SIG-M5 treated with dmso at 0.1 percent for 504 hours (cell line): ENCODE results near the gene FAM120B.

ENCODE experiments used
- DNase-seq: peaks from one replicate; lab custom pipeline; 2025; ENCODE audit not compliant: unreplicated experiment; lab: John Stamatoyannopoulos, UW

FAM120B gene

DNA sequence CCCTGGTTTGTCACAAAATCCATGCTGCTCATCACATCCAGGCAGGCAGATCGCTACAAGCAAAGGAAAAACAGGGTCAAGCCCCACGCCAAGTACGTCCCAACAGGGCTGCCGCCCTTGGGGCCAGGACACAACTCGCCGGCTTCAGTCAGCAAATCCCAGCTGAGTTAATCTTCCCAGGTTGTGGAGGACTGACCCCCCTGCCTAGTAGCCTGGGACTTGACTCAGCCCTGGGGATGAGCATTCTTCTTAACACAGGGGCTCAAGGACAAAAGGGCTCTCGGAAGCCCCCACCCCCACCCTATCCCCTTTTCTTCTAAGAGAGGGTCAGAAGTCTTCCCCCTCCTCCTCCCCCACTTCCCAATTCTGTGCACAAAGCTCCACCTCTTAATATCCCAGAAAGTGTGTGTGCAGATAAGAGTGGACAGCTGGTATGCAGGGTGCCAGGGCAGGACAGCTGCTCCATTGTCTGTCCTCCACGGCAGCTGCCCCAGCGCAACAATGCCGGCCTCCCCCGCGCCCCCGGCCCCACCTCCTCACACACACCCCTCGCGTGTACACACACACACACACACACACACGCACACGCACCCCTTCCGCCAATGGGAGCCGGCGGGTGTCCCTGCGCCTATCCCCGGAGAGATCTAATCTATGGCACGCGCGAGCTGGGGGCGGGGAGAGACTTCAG lies 20.2 kb upstream of the FAM120B start:
- DNase-seq = no peak

DNA sequence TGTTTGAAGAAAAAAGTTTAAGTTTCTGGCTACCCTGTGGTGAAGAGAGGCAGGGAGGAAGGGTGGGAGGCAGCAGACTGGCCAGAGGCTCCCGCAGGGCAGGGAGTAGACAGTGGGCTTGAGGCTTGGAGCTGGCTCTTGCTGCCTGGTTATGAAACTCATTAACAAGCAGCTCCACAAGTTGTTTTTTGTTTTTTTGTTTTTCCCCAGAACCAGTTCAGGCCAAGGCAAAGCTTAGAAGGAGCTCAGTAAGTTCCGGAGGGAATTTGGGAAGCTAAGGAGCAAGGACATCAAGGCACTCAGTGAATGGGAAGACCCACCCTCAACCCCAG lies 19.7 kb upstream of the FAM120B start:
- DNase-seq = no peak

DNA sequence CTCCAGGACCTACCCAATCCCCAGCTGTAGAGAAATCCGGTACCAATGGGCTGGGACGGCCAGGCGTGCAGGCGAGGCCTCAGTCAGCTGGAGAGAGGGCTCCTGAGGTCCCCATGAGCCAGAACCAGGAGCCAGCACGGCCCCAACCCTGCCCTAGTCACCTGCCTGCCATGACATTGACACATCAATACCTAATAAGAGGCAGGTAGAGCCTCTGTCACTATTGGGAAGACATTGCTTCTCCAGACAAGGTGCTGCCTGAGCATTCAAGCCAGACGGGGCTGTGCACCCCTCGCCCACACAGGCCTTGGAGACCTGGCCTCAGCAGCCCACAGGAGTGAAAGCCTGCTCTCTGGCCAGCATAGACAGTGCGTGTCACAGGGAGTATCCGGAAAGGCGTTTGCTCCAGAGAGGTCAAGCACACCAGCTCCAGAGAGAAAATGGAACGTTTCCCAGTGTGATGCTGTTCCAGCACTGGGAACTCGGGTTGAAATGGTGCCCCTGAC lies 19.1 kb upstream of the FAM120B start:
- no peak for DNase-seq

DNA sequence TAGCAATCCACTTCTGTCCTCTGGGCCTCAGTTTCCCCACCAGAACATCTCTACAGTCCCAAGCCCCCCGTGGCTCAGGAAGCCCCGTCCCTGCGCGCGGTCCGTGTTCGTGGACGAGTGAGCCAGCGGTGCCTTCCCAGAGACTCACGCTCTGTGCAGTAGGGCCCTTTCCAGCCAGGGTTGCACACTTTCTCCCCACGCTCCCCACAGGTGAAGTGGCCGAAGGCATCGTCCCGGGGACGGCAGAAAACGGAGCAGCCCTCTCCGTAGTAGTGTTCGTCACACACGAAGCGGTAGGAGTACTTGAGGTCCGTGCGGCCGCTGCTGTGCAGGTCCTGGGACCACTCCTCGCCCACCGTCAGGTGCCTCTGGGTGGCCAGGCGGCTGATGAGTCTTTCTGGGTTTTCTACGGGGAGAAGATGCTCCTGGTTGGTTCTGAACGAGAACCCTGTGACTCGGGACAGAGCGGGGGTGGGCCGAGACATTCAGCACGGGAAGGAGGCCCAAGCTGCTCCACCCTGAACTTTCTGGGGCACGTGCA lies 18.4 kb upstream of the FAM120B start:
- no peak for DNase-seq

DNA sequence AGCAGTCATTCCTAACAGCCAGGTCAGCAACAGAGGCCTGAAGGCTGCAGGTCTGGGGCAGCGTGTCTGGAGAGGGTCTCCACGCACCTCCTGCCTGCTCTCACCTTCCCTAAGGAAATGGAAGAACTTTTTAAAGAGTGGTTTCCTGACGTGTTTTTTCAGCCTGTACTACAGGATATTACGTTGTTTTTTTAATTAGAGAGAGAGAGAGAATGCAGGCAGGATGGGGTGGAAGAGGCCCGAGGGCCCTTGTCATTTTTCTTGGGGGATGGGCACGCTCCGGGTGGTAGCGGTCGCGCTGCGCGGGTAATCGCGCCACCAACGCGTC lies 17.7 kb upstream of the FAM120B start:
- DNase-seq = no peak

DNA sequence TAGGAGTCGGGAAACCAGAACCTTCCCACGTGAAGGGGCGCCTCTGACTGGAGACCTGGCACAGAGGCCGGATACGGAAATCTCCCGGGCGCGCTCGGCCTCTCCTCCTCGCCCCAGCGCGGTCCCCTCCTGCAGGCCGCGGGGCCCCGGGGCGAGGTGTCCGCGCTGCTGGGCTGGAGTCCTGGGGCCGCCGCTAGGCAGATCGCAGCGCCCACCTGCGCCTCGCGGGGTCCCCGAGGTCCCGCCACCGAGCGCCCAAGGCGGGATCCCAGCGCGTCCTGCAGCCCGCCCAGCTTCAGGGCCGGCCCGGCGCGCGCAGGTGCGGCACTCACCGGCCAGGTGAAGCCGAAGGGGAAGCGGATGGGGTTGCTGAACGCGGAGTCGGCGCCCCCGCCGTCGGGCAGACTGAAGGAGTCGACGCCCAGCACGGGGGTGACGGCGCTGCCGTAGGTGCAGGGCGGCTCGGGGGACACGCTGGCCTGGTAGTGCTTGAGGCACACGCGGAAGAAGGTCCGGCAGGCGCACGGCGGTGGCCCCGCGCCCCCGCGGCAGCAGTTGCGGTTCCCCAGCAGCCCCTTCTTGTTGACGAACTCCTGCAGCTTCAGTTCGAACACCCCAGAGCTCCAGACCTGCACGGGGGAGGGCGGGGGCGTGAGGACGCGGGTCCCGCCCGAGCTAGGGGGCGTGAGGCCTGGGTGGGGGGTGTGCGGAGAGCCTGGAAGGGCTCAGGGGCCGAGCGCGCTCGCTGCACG lies 17.2 kb upstream of the FAM120B start:
- DNase-seq = no peak

DNA sequence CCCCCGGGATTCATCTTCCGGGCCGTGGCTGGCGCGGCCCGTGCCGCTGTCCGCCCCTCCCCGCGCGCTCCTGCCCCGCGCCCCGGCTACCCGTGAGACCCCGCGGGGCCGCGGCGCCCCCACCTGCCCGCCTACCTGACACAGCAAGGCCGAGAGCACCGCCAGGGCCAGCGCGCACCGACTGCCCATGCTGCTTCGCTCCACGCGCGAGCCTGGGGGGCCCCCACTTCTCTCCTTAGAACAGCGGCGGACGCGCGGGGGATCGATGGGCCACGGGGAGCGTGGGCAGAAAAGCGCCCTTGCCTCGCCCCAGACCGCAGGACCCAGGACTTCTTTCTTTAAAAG lies 16.6 kb upstream of the FAM120B start:
- no peak for DNase-seq

DNA sequence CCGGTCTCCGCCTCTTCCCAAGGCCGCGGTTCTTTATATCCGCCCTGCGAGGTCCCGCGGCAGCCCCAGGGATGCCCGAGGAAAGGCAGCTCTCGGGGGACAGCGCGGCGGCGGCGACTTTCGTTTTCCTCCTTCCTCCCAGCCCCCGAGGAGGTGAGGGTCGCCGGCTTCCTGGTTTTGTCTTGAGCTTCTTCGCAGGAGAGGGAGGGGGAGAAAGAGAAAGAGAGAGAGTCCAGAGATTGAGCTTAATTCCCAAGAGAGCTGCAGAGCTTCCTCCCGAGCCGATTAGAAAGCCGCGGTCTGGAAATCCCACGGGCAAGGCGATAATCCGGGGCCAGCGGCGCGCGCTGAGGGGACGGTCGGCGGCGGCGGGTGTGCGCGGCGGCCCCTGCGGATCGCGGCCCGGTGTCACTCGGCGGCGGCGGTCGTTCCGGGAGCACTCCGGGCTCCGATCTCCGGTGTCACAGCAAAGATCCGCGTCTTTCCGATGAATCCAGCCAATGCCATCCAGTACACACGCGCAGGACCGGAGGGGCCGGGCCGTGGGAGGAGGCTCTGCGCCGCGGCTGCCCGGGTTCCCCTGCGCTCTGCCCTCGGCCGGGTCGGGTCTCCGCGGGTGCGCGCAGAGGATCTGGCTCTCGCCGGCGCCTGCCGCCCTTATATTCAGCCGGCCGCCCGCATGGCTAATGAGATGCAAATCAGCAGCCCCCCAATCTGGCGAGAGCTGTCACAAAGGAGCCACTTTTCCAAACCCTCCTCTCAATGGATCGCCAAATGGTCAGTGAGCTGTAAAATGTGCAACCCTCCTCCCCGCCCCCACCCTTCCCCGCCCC lies 16.0 kb upstream of the FAM120B start, which contains the start of gene DLL1:
TSS of gene DLL1 (minus strand) at position 783 of the 833 bp plus-strand sequence. CDS start 939 bp downstream, outside the sequence.
- no peak for DNase-seq

DNA sequence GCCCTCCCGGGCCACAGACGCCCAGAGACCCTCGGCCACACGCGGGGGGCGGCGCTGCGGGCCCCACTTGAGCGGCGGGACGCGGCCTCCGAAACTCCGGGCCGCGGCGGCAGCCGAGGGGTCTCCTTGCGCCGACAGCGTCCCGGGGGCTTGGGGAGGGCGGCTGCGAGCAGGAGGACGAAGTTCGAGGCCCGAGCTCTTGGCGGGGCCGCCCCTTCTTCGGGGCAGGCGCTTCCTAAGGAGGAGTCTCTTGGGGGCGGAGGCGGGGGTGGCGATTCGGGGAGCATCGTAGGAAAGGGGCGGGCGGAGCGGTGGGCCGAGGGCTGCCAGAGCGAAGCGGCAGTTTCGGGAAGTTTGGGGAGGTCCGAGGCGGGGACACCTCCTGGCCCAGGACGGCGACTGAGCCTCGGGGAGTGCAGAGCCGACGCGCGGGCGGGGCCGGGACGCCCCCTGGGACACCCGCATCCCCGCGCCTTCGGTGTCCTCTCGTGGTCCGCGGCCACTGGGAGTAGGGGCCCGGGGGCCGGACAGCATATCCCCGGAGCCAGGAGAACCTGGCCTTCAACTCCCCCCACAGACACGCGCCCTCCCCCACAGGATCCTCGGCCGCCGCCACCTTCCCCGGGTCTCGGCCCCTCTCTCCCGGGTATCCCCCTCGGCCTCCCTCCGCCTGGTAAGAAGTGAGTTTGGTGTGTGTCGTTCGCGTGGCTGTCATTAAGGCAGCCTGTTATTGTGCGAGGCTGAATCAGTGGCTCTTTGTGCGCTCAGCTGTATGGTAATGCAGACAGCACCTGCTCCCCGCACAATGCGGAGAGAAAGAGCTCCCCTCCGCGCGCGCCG lies 15.1 kb upstream of the FAM120B start:
- DNase-seq = no peak

DNA sequence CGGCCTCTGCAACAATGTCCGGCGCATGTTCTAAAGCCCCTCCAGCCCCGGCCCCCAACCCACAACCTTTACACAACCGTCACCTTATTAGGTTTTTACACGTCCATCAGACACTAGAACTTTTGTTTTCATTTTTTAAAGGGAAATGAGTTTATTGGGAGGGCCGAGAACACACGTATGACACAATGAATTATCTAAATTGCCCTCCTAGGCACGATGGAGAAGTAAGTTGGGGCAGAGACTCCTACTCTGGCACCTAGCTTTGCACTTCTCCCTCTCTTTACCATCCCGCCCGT lies 14.5 kb upstream of the FAM120B start:
- DNase-seq = no peak

DNA sequence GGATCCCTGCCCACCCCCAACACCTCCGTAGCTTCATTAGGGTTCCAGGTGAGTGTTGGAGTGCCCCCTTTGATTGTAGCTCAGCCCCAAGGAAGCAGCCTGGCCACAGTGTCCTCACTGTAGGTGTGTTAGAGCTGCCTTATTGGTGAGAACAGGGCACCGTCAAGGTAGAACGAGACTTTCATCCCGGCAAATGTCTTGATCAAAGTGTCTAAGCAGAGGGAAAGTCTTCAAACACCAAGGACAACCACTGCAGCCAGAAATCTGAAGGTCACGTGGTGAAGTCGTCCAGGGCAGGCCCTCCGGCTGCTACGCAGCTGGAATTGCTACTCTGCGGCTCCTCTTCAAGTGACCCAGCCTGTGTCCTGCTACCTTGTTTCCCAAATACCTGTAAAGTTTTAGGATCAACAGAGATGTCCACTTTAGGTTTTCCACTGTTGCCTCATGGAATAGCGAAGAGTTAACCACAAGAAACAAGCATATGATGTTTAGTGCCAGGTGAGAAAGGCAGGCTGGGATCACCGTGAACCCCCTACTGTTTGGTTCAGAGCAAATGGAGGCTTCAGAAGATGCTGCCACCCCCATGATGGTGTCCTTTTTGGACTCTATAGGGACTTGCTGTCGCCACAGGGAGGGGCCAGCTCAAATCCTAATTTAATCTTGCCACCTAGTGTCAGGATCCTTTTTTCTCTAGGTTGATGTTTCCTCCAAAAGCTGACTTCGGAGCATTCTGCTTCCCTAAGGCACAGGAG lies 14.0 kb upstream of the FAM120B start:
- DNase-seq = no peak

DNA sequence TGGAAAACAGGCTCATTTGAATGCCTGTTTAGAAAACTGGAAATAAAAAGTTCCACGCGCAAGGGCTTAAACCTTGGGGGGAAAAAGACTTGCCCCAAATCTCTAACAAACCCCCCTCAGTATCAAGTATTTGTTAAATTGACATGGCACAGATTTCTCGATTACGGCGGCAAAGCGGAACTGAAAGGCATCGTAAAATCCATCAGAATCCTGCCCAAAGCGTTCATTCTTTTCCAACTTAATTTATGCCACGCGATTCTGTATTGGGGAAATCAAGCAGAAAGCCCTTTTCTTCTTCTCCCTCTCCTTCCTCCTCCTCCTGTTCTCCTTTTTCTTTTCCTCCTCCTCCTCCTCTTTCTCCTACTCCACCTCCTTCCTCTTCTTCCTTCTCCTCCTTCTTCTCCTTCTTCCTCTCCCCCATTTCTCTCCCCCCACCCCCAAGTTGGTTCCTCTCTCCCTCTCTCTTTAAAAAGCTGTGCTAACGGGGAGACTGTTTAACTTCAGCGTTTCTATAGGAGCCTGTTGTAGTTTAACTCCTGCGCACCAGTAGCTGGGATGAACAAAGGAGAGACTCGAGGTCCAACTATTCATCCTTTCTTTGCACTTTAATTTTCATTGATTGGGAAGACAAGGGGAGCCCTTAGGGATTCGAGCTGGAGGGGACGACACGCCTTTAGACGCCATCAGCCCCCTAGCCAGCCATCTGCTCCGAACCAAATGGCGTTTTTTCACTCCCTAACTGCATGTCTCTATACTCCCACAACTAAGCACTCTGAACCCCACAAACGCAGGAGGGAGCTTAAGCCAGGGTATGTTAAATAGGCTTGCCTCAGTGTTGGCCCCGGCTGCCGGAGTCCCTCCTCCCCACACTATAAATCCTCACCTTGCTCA lies 13.0 kb upstream of the FAM120B start:
- no peak for DNase-seq

DNA sequence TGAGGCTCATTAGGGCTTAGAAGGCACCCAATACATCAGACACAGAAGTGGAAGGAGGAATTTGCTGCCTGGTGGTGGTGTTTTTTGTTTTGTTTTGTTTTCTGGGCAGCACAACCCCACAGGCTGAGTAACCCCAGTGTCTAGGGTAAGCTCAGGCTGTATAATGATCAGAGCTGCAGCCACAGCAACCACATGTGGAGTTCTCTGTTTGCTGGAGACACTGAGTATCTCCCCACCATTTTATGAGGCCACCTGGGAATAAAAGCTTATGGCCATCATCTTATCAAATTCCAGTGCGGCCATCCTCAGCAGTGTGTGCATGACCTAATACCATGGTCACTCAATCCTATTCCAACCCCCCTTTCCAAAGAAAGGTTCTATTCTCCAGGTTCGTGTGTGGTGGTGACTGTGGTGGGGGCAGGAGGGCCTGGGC lies 12.2 kb upstream of the FAM120B start:
- no peak for DNase-seq

DNA sequence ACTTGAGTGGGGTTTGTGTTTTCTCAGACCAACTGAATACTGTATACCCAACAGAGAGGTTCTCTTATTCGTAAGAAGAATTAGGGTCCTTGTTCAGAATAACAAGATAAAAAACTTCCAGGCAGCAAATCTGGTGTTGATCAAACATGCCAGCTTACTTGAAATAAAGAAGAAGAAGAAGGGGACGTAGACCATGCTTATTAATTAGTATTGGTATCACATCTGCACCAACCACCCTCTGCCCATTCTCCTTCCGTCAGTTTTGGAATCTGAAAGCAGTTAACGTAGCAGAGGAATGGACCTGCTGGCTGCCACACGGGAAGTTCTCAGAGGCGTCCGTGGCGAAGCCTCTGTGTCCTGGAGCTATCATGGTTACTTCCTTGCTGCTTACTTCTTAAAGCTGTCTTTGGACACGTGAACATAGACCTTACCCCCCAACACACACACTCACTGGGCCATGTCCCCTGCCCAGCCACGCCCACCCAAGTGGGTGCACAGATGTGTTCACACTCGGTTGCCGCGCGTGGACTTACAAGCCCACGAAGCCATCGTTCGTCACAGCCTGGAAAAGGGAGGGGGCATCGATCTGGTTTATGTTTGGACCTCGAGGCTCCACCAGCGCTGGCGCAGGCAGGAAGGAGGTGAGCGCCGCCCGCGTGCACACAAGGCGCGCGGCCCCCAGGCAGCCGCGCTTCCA lies 11.6 kb upstream of the FAM120B start:
- DNase-seq = no peak

DNA sequence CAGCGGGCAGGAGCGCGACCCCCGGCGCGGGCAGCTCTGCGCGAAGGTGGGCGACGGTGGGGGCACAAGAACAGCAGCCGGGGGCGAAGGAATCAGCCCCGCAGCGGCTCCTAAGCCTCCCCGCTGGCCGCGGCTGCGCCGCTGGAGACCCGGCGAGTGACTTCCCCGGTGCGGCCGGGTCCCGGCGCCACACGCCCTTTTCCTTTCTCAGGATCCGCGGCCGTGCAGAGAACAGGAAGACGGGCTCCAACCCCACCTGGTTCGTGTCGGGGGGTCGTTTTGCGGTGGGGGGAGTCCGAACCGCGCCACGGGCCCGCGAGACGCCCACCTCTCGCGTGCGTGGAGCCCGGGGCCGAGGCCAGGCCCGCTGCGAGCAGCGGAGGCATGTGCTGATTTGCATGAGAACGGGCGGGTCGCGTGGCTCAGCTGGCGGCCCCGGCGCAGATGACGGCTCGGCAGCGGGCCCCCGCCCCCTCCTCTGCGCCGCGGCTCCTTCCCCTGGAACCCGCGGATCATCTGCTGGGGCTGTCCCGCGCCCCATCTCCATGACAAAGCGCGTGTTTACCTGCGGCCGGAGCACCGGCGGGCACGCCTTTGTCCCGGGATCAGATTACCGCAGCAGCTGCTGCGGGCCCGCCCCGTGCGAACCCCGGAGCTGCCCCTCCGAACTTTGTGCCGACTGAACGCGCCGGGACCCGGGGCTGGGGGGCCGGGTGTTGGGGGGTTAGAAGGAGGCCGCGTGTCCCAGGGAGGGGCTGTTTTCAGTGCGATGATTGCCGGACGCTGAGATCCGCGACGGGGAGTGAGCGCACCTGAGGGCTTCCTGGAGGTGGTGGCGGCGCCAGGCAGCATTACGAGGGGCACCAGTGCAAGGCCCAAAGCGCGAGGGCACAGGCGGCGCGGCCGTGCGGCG lies 10.8 kb upstream of the FAM120B start:
- DNase-seq = no peak

DNA sequence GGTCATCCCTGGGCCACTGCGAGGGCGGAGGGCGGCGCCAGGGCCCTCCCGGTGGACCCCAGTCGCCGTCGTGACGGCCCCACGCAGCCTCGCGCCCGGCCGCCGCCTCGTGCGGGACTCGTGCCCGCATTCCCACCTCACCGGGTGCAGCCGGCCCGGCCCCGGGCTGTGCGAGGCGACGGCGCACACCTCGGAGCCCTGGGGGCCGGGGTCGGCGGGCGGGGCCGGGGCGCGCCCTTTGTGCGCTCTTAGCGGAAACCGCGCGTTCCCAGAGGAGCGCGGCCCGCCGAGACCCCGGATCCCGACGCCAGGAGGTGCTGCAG lies 10.2 kb upstream of the FAM120B start:
- no peak for DNase-seq

DNA sequence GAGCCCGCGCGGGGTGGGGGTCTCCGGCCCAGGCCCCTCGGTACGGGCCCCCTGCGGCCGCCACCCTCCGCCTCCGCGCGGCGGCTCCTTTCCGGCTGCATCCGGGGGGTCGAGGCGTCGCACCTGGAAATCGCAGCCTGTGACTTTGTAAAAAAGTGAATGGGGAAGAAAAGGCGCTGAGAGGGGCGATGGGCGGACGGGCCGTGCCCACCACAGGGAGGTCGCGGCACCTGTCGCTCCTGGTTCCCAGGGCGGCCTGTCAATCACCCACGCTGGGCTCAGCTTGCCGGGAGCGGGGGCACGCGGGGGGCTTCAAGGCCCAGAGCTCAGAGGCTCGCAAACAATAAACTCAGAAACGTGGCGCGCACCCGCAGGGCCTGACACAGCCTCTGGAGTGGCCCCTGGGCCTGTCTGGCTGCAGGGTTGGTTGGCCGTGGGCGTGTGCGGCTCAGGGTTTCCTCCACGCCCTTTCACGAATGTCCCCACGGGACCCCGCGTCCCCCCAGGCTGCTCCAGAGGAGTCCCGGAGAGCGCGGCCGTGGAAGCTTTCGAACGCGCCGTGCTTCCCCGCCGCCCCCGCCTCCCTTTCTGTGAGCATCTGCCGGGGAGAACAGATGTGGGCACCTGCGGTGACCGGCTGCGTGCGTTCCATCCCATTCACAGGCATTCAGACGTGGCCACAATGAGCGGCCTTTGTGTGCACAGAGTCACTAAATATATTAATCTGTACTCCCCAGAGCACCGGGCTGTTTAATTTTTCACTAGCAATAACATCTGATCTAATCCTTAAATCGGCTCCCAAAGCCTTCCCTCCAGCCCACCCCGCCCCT lies 9.6 kb upstream of the FAM120B start:
- no peak for DNase-seq
